Stomach (tissue), 9 donors: Measurements from ENCODE around the gene GLI1. TPM values are rescaled to one million over a fixed set of nuclear protein-coding genes. Genes with fewer than 3 reads are reported as not detected.
"Not testable (repeated sequence)": the region's sequence is repeated elsewhere in the genome, so short reads cannot be mapped to it uniquely, and the experiment has no call there.

Source experiments
- DNase-seq, 2 donors: peaks; one replicate each; pipeline versions ENCODE4 v3.0.0 to v3.0.0-alpha.2; 2013 to 2019
- H3K27ac ChIP-seq, 5 donors: fragments of 200-600 bp in 4 of 5; sonication (generic) in 4 of 5; one replicate each; pipeline ENCODE4 v1.5.1; 2013 to 2019; ENCODE audit warnings: mild to moderate bottlenecking in 1 of 5, moderate library complexity in 1 of 5
- H3K27me3 ChIP-seq, 3 donors: fragments of 200-600 bp; sonication (generic); one replicate each; pipeline ENCODE4 v1.5.1; 2017 to 2019; ENCODE audit warnings: mixed run types in 1 of 3
- H3K36me3 ChIP-seq, 4 donors: fragments of 200-600 bp; sonication (generic); 1 replicate in 3 of 4; 2 replicates in 1 of 4; pipeline ENCODE4 v1.5.1; 2016 to 2019
- H3K4me1 ChIP-seq, 4 donors: fragments of 200-600 bp; sonication (generic); one replicate each; pipeline ENCODE4 v1.5.1; 2016 to 2019
- H3K4me3 ChIP-seq, 4 donors: fragments of 200-600 bp; sonication (generic) in 3 of 4; one replicate each; pipeline ENCODE4 v1.5.1; 2016 to 2019; ENCODE audit warnings: mild to moderate bottlenecking in 1 of 4
- H3K9me3 ChIP-seq, 4 donors: fragments of 200-600 bp; sonication (generic); one replicate each; pipeline ENCODE4 v1.5.1; 2016 to 2019
- EP300 ChIP-seq: sonication (generic); formaldehyde crosslinking; IDR thresholded peaks from one replicate; pipeline ENCODE4 v1.6.1; 2017; ENCODE audit warnings: antibody characterized with exemption
- POLR2A ChIP-seq, 4 donors: fragments of 450-650 bp; IDR thresholded peaks; one replicate each; pipeline ENCODE4 v1.6.1; 2016; ENCODE audit warnings: antibody characterized with exemption in 4 of 4, control low read depth in 2 of 4, mild to moderate bottlenecking in 1 of 4, moderate library complexity in 1 of 4
- POLR2AphosphoS5 ChIP-seq, 3 donors: sonication (generic); formaldehyde crosslinking; IDR thresholded peaks; one replicate each; pipeline ENCODE4 v1.6.1; 2016; ENCODE audit warnings: antibody characterized with exemption in 3 of 3
- WGBS, 5 donors: extraction: QIAGEN DNeasy Blood & Tissue Kit in 3 of 5; methylation state at CpG; one replicate each; pipeline versions ENCODE4 v1.1.5 to v1.1.7; 2013 to 2018; 5-methylcytosine and 5-hydroxymethylcytosine counted together
- intact Hi-C: fragments of 100-400 bp; cut with DNase I; formaldehyde crosslinking; loops from one replicate; pipeline ENCODE4 v1.15.1; 2023; ENCODE audit warnings: low total_unique reads
- polyA plus RNA-seq, 3 donors: library from polyadenylated mRNA; stranded (reverse); fragments of 200-250 nt; gene quantifications; one replicate each; pipeline ENCODE4 v1.2.3, GENCODE V29; 2013
- total RNA-seq, 5 donors: library from RNA; depleted of rRNA; stranded (reverse); fragments of >200 nt; gene quantifications; one replicate each; pipeline versions ENCODE4 v1.1.0 to v1.2.3, GENCODE V29; 2014 to 2016
- TF ChIP-seq, protein P1 (sequence below), 7 experiments: fragments of 450-650 bp in 4 of 7; fragments of 200-600 bp in 3 of 7; sonication (generic) in 3 of 7; IDR thresholded peaks; one replicate each; pipeline ENCODE4 v1.5.1; 2016 to 2019; ENCODE audit warnings: antibody characterized with exemption in 7 of 7, control low read depth in 2 of 7, mild to moderate bottlenecking in 1 of 7
- donor health status: healthy with polysubstance abuse.
- donor health status: Bipolar disorder and iron deficiency.
- donor health status: healthy.

GLI1 gene
- total and polyA plus RNA-seq, 8 donors: 0.14 to 4.0 (median 0.73) TPM

DNA sequence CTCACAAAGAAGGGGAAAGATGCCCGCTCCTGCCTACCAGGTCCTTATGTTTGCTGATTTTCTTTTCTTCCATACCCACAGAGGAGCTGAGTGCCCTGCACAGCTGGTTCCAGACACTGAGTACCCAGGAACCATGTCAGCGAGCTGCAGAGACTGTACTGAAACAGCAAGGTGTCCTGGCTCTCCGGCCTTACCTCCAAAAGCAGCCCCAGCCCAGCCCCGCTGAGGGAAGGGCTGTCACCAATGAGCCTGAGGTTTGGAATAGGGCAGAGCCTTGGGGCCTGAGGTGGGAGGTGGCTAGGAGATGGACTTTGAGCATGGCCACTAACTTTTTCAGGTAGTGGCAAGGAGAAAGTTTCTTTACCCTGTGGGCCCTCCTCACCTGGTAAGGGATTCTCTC is 30.5 kb downstream of the GLI1 start:
- peaks cover 26 to 49% (median 48%) of the 10 kb centered on the region in 4 donors for H3K36me3 ChIP-seq
- H3K4me1 ChIP-seq: peaks cover 12 to 29% (median 23%) of the 10 kb centered on the region in 4 donors
- no peak overlapping the region for H3K27ac ChIP-seq
- 91 to 98% (median 97%) methylated on average over 4 of the region's 4 CpGs for WGBS, 5 donors
- intact Hi-C loops: no loop called here
- DNase-seq: no peak
- H3K27me3 ChIP-seq: no peaks in the 10 kb centered on the region
- H3K4me3 ChIP-seq: no peak overlapping the region
- TF ChIP-seq, protein P1, sequence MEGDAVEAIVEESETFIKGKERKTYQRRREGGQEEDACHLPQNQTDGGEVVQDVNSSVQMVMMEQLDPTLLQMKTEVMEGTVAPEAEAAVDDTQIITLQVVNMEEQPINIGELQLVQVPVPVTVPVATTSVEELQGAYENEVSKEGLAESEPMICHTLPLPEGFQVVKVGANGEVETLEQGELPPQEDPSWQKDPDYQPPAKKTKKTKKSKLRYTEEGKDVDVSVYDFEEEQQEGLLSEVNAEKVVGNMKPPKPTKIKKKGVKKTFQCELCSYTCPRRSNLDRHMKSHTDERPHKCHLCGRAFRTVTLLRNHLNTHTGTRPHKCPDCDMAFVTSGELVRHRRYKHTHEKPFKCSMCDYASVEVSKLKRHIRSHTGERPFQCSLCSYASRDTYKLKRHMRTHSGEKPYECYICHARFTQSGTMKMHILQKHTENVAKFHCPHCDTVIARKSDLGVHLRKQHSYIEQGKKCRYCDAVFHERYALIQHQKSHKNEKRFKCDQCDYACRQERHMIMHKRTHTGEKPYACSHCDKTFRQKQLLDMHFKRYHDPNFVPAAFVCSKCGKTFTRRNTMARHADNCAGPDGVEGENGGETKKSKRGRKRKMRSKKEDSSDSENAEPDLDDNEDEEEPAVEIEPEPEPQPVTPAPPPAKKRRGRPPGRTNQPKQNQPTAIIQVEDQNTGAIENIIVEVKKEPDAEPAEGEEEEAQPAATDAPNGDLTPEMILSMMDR (IDR thresholded peaks at IDR 0.05): no peak
- no peak for TF ChIP-seq EP300
- no peak for TF ChIP-seq POLR2A (IDR thresholded peaks at IDR 0.05)
- no peak for TF ChIP-seq POLR2AphosphoS5 (IDR thresholded peaks at IDR 0.05)
- H3K9me3 ChIP-seq: no peaks in the 10 kb centered on the region

DNA sequence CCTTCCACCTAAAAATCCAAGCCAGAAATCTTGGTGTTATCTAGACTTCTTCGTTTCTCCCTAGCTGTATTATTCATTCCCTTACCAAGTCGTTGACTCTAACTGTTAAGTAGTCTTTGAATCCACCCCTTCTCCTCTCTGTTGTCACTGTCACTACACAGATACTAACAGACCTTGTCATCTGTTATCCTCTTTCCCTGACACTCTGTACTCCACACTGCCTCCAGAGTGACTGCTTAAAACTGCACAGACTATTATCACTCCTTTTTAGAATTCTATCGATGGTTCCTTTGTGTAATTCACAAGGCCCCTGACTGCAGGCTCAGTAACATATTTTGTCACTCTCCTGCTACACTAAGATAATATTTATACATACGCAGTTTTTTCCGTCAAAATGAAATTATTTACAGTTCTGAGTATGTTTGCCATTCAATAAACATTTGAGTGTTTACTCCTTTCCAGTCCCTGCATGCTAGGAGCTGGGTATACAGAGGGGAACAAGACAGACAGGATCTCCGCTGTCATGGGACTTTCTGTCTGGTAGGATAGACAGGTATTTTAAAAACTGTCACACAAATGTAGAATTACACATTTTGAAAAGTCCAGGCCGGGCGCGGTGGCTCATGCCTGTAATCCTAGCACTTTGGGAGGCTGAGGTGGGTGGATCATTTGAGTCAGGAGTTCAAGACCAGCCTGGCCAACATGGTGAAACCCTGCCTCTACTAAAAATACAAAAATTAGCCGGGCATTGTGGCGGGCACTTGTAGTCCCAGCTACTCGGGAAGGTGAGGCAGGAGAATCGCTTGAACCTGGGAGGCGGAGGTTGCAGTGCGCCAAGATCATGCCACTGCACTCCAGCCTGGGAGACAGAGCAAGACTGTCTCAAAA is 32.1 kb downstream of the GLI1 start:
- intact Hi-C loops: no loop called here
- TF ChIP-seq POLR2AphosphoS5 (IDR thresholded peaks at IDR 0.05) (no peak), EP300 (no peak), POLR2A (IDR thresholded peaks at IDR 0.05) (no peak)
- TF ChIP-seq, protein P1 (IDR thresholded peaks at IDR 0.05): no peak
- Histone ChIP-seq H3K27me3 (no peaks in the 10 kb centered on the region), H3K36me3 (peaks cover 28 to 64% (median 64%) of the 10 kb centered on the region in 4 donors), H3K4me1 (peaks cover 12 to 29% (median 23%) of the 10 kb centered on the region in 4 donors), H3K4me3 (no peak overlapping the region), H3K27ac (no peak overlapping the region), H3K9me3 (no peaks in the 10 kb centered on the region)
- no peak for DNase-seq
- 87 to 90% (median 89%) methylated on average over 15 of the region's 15 CpGs for WGBS, 5 donors

GRCh38 chr12:57495051-57495701 is 35.6 kb downstream of the GLI1 start:
- intact Hi-C loops, H3K27me3 ChIP-seq, H3K27ac ChIP-seq, H3K9me3 ChIP-seq, H3K4me3 ChIP-seq, DNase-seq, H3K4me1 ChIP-seq: not testable (repeated sequence)
- H3K36me3 ChIP-seq: peaks cover 43 to 87% (median 84%) of the 10 kb centered on the region in 4 donors
- WGBS, 5 donors: 91 to 99% (median 96%) methylated on average over 19 to 45 of the region's 48 CpGs

GRCh38 chr12:57496822-57497221 is 37.2 kb downstream of the GLI1 start:
- Histone ChIP-seq H3K4me1 (no peaks in the 10 kb centered on the region), H3K9me3 (no peaks in the 10 kb centered on the region), H3K36me3 (peaks cover 43 to 87% (median 84%) of the 10 kb centered on the region in 4 donors), H3K4me3 (no peak overlapping the region), H3K27me3 (no peaks in the 10 kb centered on the region), H3K27ac (no peak overlapping the region)
- no peak for DNase-seq
- TF ChIP-seq POLR2AphosphoS5 (IDR thresholded peaks at IDR 0.05): no peak
- TF ChIP-seq POLR2A (IDR thresholded peaks at IDR 0.05): no peak
- TF ChIP-seq, protein P1 (IDR thresholded peaks at IDR 0.05): no peak
- TF ChIP-seq EP300: no peak
- intact Hi-C loops: no loop called here
